Smooth muscle cell (in vitro differentiated cells): ENCODE measurements around the gene SLC10A3. TPM values are rescaled to one million over a fixed set of nuclear protein-coding genes. Genes with fewer than 3 reads are reported as not detected.
A peak's percentile ranks its signal among the peaks of the same experiment; 100 is the strongest.

ENCODE experiments used
- DNase-seq: peaks from one replicate; lab custom pipeline; 2025; ENCODE audit not compliant: unreplicated experiment; lab: John Stamatoyannopoulos, UW
- H2AFZ ChIP-seq: fragments of 200-600 bp; sonication (generic); 2 replicates; pipeline ENCODE4 v1.6.0; 2016; ENCODE audit warnings: antibody characterized with exemption, low read depth, mild to moderate bottlenecking
- H3F3A ChIP-seq: fragments of 200-600 bp; sonication (generic); 2 replicates; pipeline ENCODE4 v1.6.0; 2017; ENCODE audit warnings: antibody characterized with exemption, low read depth
- H3K27ac ChIP-seq: fragments of 200-600 bp; sonication (generic); 2 replicates; pipeline ENCODE4 v1.5.1; 2016; ENCODE audit warnings: low read depth, mild to moderate bottlenecking
- H3K27me3 ChIP-seq: fragments of 200-600 bp; sonication (generic); 2 replicates; pipeline ENCODE4 v1.6.1; 2016; ENCODE audit warnings: low read depth, mild to moderate bottlenecking
- H3K36me3 ChIP-seq: fragments of 200-600 bp; sonication (generic); 2 replicates; pipeline ENCODE4 v1.5.1; 2016; ENCODE audit warnings: low read depth
- H3K4me1 ChIP-seq: fragments of 200-600 bp; sonication (generic); 2 replicates; pipeline ENCODE4 v1.5.1; 2016; ENCODE audit warnings: low read depth
- H3K4me2 ChIP-seq: fragments of 200-600 bp; sonication (generic); 2 replicates; pipeline ENCODE4 v1.6.0; 2016; ENCODE audit warnings: mild to moderate bottlenecking
- H3K4me3 ChIP-seq: fragments of 200-600 bp; sonication (generic); 2 replicates; pipeline ENCODE4 v1.5.1; 2016; ENCODE audit warnings: mild to moderate bottlenecking
- H3K79me2 ChIP-seq: fragments of 200-600 bp; sonication (generic); 2 replicates; pipeline ENCODE4 v1.6.0; 2016; ENCODE audit warnings: low read depth, mild to moderate bottlenecking
- H3K9ac ChIP-seq: fragments of 200-600 bp; sonication (generic); 2 replicates; pipeline ENCODE4 v1.6.0; 2016; ENCODE audit warnings: low read depth
- H3K9me3 ChIP-seq: fragments of 200-600 bp; sonication (generic); replicated peaks from 2 replicates; pipeline ENCODE4 v1.5.1; 2016; ENCODE audit warnings: low read depth
- H4K20me1 ChIP-seq: fragments of 200-600 bp; sonication (generic); 2 replicates; pipeline ENCODE4 v1.6.0; 2016; ENCODE audit warnings: low read depth
- WGBS: methylation state at CpG from one replicate; pipeline ENCODE4 v1.1.7; 2016; ENCODE audit warnings: low lambda C conversion rate; 5-methylcytosine and 5-hydroxymethylcytosine counted together
- polyA plus RNA-seq: library from polyadenylated mRNA; unstranded; fragments of >200 nt; fragmentation: Nextera tagmentation; extraction: Ambion mirVana; gene quantifications from 2 replicates; pipeline ENCODE4 v1.2.1, GENCODE V29; 2016
- total RNA-seq: library from RNA; depleted of rRNA; stranded (reverse); fragments of >200 nt; gene quantifications from 2 replicates; pipeline ENCODE4 v1.2.3, GENCODE V29; 2014
- TF ChIP-seq, protein P1 (sequence below): fragments of 200-600 bp; sonication (generic); IDR thresholded peaks from 2 replicates; pipeline ENCODE4 v1.5.1; 2017; ENCODE audit warnings: borderline replicate concordance, mild to moderate bottlenecking, antibody characterized with exemption; ENCODE audit not compliant: insufficient read depth, poor library complexity, severe bottlenecking

Gene SLC10A3
- total and polyA plus RNA-seq, 2 experiments from 2014 or later, result 34.7 to 52.1 TPM

DNA sequence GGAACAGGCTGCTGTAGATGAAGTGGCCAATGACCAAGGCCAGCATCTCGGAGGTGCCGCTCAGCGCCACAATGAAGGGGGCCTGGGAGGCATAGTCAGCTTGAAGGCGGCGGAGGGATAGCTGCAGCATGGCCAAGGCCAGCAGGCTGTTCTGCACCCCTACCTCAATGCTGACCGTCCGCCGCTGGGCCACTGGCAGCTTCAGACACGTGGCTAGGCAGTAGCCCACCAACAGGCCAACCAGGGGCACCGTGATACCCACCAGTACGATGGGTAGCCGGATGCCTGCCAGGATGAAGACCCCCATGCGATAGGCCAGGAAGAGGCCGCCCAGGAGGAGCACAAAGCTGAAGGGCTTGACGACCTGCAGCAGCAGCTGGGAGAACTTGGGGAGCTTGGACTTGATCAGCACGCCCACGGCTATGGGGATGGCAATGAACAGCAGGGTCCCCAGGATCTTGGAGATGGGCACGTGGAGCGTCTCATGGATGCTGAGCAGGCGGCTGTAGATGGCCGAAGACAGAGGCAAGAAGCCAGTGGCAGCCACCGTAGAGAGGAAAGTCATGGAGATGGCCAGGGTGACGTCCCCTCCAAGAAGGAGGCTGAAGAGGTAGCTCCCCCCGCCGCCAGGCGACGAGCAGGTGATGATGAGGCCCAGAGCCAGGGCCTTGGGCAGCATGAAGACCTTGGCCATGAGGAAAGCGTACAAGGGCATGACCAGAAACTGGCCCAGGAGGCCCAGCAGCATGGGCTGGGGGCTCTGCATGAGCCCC lies 2.7 kb downstream of the SLC10A3 start:
- H3K27me3 ChIP-seq, result no peaks in the 10 kb centered on the region
- no peak for DNase-seq
- H3F3A ChIP-seq, result no peaks in the 10 kb centered on the region
- H3K4me3 ChIP-seq, result no peak overlapping the region
- H4K20me1 ChIP-seq, result no peaks in the 10 kb centered on the region
- peak overlapping the region; percentile 70 for H3K27ac ChIP-seq
- no peaks in the 10 kb centered on the region for H3K36me3 ChIP-seq
- TF ChIP-seq, protein P1, sequence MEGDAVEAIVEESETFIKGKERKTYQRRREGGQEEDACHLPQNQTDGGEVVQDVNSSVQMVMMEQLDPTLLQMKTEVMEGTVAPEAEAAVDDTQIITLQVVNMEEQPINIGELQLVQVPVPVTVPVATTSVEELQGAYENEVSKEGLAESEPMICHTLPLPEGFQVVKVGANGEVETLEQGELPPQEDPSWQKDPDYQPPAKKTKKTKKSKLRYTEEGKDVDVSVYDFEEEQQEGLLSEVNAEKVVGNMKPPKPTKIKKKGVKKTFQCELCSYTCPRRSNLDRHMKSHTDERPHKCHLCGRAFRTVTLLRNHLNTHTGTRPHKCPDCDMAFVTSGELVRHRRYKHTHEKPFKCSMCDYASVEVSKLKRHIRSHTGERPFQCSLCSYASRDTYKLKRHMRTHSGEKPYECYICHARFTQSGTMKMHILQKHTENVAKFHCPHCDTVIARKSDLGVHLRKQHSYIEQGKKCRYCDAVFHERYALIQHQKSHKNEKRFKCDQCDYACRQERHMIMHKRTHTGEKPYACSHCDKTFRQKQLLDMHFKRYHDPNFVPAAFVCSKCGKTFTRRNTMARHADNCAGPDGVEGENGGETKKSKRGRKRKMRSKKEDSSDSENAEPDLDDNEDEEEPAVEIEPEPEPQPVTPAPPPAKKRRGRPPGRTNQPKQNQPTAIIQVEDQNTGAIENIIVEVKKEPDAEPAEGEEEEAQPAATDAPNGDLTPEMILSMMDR, result no peak
- WGBS, result 93% methylated on average over 28 of the region's 28 CpGs
- no peak overlapping the region for H2AFZ ChIP-seq
- H3K4me1 ChIP-seq, result peaks cover 3% of the 10 kb centered on the region
- peaks cover 12% of the 10 kb centered on the region for H3K79me2 ChIP-seq
- H3K4me2 ChIP-seq, result peak overlapping the region; percentile 80
- H3K9ac ChIP-seq, result no peak overlapping the region
- no peaks in the 10 kb centered on the region for H3K9me3 ChIP-seq

DNA sequence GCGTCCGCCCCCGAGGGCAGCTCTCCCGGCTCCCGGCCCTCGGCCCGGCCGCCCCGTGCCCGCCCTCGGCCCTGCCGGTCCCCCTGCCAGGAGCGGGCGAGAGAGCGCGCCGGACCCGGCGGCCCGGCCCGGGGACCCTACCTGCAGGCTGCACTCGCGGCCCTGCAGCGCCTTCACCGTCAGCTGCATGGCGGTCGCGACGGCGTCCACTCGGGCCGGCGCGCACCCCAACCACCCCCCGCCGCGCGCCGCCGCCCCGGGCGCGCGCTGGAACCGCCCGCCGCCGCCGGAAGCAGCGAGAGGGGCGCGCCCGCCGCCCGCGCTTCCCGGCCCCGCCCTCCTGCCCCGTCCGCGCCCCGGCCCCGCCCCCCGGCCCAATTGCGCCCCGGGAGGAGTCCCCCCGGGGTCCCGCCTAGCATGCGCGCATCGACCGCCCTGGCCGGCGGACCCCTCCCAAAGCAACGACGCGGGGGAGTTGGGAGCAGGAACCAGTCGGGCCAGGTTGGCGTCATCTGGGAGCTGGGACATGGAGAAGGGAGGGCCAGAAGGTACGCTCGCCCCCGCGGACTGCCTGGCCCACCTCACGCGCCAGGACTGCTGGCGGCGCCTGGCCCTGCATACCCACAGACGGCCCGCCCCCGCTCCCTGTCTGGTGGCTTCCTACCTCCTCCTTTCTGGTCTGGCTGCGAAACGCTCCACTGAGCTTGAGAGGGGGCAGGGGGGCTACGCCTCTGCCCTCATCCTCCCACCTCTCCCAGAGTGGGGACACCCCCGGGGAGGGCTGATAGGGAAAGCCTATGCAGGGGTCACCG lies 3.8 kb downstream of the SLC10A3 start, which contains the start of gene UBL4A:
TSS of gene UBL4A (minus strand) at position 220 of the 812 bp plus-strand sequence. CDS start at position 189, 31 bp downstream.
- no peak within 1 kb of the TSS for H2AFZ ChIP-seq
- no peak within 1 kb of the TSS for H3K9ac ChIP-seq
- peaks cover 3% of the 10 kb centered on the region for H3K4me1 ChIP-seq
- TF ChIP-seq, protein P1, result no peak
- H3K36me3 ChIP-seq, result no peaks in the 10 kb centered on the region
- peaks cover 12% of the 10 kb centered on the region for H3K79me2 ChIP-seq
- H3K27me3 ChIP-seq, result no peaks in the 10 kb centered on the region
- H4K20me1 ChIP-seq, result no peaks in the 10 kb centered on the region
- H3K4me3 ChIP-seq, result peak within 1 kb of the TSS; percentile 52
- peak; percentile 10 for DNase-seq
- no peaks in the 10 kb centered on the region for H3K9me3 ChIP-seq
- H3K27ac ChIP-seq, result peak within 1 kb of the TSS; percentile 70
- WGBS, result 53% methylated on average over 20 of the region's 95 CpGs
- H3K4me2 ChIP-seq, result peak within 1 kb of the TSS; percentile 83
- no peaks in the 10 kb centered on the region for H3F3A ChIP-seq

DNA sequence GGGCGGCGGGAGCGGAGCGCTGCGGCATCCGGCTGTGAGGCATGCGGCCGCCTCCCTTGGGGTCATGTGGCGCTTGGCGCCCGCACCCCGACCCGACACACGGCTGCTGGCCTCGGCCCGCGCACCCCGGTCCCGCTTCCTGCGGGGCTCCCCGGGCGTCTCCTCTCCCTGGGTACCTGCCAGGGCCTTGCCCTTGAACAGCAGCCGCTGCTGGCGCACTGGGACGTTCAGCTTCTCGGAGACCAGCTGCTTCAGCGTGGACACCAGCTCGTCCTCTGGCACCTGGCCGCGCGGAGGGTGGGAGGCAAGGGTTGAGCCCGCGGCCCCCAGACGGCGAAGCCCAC lies 4.4 kb downstream of the SLC10A3 start:
- Histone ChIP-seq H3K27me3 (no peaks in the 10 kb centered on the region), H3K4me3 (peak overlapping the region; percentile 52), H3F3A (no peaks in the 10 kb centered on the region), H3K9ac (no peak overlapping the region), H3K4me1 (no peaks in the 10 kb centered on the region), H3K27ac (peak overlapping the region; percentile 31), H3K36me3 (no peaks in the 10 kb centered on the region), H4K20me1 (no peaks in the 10 kb centered on the region), H3K79me2 (peaks cover 12% of the 10 kb centered on the region), H3K9me3 (no peaks in the 10 kb centered on the region), H3K4me2 (peak overlapping the region; percentile 83), H2AFZ (no peak overlapping the region)
- DNase-seq, result no peak
- 40% methylated on average over 34 of the region's 35 CpGs for WGBS
- TF ChIP-seq, protein P1, result no peak
